CD4-positive, alpha-beta T cell treated with Interleukin-6 at 100 ng/mL for 8 hours (primary cell): ENCODE results near the gene ANO5.
"Not testable (repeated sequence)": the region's sequence is repeated elsewhere in the genome, so short reads cannot be mapped to it uniquely, and the experiment has no call there.

Source experiments
- DNase-seq: peaks from one replicate; pipeline ENCODE4 v3.0.0-alpha.2; 2020; ENCODE audit warnings: mixed read lengths, low spot score

The ANO5 gene

DNA sequence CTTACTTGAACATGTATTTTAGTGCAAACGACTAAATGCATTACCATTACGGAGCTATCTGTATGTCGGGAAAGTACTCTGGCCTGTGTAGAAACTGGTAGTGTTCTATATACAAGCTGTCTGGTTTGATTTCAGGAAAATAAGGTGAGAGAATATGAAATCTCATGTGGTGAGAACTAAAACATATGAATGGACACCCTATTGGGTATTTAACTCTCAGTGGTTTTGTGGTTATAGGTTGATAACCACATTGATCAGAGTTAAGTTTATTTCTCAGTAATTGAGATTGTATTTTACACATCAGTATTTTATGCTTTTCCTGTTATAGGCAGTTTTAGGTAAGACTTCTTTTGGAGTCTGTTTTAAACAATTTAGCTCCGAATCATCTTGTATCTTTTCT lies 10.4 kb downstream of the ANO5 start:
- DNase-seq = no peak

DNA sequence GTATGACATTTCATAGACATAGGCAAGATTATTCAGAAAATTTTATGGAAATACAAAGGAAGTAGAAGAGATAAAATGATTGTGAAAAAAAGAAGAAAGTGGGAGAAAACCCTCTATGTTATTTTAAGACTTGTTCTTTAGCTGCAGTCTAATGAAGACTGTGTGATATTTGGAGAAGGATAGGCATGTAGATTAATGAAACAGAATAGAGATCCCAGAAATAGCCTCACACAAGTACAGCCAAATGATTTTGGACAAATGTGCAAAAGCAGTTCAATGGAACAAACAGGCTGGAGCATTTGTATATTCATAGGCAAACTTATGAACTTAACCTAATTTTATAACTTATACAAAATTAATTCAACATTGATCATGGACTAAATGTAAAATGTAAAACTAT lies 14.3 kb downstream of the ANO5 start:
- DNase-seq = no peak

DNA sequence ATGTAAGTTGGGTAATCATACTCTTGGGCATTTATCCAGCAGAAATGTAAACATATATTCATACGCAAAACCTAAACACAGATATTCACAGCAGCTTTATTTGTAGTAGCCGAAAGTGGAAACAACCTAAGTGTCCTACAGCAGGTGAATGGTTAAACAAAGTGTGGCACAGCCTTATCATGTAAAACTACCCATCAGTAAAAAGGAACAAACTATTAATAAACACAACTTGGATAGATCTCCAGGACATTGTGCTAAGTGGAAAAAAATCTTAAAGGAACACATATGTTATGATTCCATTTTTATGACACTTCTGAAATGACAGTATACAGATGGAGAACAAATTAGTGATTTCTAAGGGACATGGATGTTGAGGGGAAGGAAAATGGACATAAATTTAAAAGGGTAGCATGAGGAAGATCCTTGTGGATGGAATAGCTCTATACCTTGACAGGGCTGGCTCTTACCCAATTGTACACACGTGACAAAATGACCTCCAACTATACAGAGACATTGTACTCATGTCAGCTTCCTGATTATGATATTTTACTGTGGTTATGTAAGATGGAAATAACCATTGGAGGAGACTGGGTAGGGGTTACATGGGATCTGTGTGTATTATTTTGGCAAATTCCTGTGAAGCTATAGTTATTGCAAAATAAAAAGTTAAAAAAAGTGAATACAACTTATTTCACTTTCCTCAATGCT lies 15.4 kb downstream of the ANO5 start:
- no peak for DNase-seq

DNA sequence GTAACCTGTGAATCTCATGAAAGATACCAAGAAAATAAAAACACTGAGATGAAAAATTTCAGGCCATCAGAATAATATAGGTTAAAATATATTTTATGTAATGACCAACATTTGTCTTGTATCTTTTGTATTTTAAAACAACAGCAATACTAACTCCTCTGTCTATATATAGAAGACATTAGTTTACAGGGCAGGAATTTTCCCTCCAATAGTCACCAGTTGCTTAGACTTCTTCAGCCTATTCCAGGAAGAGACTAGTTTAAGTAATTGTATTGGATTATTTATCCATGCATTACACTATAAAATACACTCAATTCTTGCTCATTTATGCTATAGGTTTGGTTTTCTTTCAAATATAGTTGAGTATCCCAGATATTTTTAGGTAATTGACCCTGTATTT lies 24.1 kb downstream of the ANO5 start:
- DNase-seq = no peak

DNA sequence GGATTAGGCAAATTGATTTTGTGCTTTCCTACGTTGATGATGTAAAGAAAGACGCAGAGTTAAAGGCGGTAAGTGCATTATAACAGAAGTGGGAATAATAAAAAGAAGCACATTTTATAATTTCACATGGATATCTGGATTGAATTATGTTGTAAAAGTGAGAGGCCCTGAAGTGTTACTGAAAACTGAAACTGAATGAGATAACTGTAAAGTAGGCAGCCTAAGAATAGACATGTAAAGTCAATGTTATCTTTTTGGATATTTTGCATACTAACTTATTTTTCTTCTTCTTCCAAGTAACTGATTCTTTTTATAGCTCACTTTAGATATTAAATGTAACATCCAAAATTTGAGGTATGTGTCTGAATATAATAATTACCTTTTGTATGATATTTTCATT lies 28.3 kb downstream of the ANO5 start:
- no peak for DNase-seq

GRCh38 chr11:22225190-22225589 lies 32.3 kb downstream of the ANO5 start:
- no peak for DNase-seq

DNA sequence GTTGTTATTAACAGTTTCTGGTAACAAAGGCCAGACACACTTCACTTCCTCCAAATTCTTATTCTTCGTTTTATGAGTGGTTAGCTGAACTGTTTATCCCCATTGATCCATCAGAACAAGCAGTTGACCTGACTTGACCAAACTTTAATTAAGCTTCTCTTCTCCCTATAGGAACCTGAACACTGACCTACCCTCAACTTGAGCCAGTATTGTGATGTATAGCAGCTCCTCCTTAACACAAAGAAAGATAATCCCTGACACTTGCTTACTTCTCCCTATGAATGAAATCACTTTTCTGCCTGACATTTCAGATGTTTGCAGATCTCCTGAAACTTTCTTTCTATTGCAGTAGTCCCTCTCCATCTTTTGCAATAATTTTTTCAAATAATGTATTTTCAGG lies 41.9 kb downstream of the ANO5 start:
- no peak for DNase-seq

DNA sequence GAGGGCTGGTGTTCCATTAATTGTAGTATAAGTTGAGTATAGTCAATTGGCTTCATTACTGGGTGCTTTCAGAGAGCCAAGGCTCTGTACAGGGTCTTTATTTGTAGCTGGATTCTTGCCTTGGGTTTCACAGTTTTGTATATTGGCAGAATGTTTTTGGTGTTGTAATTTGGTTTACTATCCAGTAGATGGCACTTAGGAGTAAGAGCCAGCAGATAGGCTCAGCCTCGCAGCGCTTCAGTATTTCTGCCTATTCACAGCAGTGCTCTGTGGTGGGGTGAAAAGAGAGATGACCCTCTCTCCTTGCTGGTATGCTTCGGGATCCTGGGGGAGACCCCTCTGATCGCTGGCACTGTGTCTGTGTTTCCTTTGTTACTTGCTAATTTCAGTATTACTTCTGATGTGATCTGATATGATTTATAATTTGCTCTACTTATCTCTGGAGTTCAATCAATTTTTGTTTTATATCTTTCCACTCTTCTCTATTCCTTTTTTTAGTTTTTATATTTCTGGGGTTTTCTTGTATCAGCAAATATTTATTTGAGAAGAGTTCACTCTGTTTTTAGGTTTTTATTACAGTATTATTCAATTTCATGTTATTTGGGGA lies 52.2 kb downstream of the ANO5 start:
- no peak for DNase-seq

DNA sequence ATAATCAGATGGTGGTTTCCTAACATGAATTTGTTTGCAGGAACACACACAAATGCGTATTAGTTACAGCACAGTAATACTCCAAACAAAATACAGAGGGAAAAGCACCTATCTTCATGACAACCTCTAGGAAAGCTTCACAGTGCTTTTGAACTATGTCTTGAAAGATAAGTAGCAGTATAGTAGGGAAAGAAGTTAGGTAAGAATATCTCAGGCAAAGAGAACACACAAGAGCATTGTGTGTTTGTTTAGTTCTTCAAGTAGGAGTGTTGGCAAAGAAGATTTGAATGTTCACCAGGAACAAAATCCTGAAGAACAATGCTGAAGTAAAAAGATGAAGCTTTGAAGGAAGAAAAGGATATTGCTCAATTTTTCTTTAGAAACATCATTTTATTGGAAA lies 54.1 kb downstream of the ANO5 start:
- DNase-seq = no peak

- DNase-seq = no peak
Measured at GRCh38 chr11:22249871-22250270, 57.0 kb downstream of the ANO5 start.

GRCh38 chr11:22256876-22257275 lies 64.0 kb downstream of the ANO5 start:
- DNase-seq = no peak

GRCh38 chr11:22263613-22264012 lies 70.7 kb downstream of the ANO5 start:
- DNase-seq = no peak

GRCh38 chr11:22268983-22269624 lies 76.2 kb downstream of the ANO5 start:
- DNase-seq = not testable (repeated sequence)

DNA sequence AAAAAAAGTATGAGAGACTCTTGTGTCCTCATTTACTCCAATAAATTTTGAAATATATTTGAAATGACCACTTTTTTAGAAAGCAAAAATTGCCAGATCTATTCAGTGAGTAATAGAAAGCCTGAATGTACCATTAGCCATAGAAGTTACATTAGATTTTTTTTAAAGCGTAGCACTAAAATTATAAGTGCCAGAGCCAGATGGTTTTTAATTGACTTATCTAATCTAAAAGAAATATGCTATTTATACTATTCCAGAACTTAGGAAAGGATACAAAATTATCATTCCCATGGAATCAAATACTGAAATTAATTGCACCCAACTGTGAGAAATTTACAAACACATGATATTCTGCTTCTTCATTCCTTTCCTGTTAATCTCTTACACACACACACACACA lies 80.9 kb downstream of the ANO5 start:
- DNase-seq = no peak

DNA sequence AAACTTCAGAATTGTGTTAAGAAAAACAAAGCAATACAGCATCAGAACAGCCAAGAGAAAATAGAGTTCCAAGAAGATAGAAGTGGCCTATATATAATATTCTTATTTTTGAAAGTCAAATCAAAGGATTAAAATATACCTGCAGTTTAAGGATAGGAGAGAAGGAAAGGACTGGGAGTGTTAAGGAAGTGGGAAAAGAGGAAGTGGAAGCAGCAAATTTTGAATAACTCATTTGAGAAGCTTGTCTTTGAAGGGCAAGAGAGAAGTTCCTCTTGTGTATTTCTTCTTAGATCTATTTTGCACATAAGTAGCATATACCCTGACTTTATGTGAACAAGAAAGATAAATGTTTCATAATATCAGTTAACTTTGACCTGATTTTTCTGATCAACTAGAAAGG lies 82.7 kb downstream of the ANO5 start:
- no peak for DNase-seq

DNA sequence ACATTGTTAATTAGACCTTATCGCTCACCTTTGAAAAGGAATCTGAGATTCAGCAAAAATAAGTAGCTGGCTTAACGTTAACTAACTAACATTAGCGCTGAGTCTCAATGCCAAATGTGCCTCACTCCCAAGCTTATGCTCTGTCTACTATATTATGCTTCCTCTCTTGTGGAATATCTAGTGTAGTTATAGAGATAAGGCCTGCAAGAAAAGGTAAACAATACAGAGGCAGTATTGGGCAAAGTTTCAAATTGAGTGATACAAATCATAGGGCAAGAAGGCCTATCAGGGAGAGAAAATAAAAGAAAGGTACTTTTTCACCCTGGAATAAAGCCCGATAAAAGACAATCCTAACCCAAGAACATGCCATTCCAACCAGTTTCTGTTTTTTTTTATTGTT lies 83.7 kb downstream of the ANO5 start:
- no peak for DNase-seq

- DNase-seq = not testable (repeated sequence)
Measured at GRCh38 chr11:22284991-22285390, 92.1 kb downstream of the ANO5 start.

GRCh38 chr11:22302368-22302767 lies 109.5 kb downstream of the ANO5 start:
- DNase-seq = no peak

DNA sequence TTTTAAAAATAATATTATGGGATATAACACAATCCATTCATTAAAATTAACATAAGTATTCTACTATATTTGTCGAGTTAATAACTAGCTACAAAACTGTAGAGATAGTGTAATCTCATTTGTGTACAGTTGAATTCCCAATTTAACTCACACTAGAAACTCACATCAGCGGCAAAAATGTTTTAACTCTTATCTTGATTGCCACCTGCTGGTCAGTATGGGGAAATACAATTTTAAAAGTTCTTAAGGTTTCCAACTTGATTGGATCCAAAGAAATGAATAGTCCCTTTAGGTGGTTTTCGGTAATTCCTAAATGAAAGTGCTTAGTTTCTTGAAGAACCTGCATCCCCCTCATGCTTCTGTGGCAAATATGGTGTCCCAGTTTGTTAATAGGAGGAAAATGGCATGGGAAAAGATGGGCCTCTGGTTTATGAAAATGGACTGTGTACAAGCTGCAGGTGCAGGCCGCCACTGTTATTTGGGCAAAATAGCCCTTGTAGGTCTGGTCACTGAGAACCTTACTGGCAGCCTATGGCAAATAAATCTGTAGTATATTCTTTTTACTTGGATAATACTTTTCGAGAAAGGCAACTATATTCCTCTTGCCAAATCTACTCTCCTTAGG lies 111.6 kb downstream of the ANO5 start:
- no peak for DNase-seq

DNA sequence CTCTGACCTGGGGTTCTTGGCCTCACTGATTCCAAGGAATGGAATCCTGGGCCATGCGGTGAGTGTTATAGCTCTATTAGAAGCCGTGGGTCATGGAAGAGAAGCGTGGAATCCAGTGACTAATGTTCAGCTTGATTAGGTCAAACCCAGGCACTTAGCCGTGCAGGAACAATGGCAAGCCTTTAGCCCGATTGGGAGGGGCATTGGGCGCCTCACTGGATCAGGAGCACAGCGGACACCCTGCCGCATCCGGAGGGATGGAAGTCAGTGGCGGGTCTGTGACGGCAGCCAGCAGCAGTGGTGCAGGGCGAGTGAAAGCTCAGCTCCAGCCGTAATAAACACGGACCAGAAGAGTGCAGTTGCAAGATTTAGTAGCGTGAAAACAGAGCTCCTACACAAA lies 124.8 kb downstream of the ANO5 start:
- DNase-seq = no peak

DNA sequence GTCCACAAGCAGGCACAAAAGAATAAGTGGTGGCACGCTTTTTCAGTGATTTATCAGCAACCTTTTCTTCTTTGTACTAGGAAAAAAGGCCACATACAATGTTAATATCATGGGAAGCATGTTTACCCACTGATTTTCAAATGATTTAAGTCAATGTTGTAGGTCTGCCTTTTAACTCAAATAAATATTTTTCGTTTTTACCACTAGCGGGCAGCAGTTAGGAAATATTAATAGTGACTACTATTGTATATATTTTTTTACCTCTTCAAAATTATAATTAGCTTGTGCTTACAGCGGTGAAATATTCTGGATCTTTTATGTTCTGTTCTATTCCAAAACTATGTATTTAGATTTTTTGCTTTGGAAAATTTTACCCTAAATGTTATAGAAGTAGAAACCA lies 138.9 kb downstream of the ANO5 start:
- DNase-seq = no peak
